ENCODE results near the gene AKR1E2.

The AKR1E2 gene

DNA sequence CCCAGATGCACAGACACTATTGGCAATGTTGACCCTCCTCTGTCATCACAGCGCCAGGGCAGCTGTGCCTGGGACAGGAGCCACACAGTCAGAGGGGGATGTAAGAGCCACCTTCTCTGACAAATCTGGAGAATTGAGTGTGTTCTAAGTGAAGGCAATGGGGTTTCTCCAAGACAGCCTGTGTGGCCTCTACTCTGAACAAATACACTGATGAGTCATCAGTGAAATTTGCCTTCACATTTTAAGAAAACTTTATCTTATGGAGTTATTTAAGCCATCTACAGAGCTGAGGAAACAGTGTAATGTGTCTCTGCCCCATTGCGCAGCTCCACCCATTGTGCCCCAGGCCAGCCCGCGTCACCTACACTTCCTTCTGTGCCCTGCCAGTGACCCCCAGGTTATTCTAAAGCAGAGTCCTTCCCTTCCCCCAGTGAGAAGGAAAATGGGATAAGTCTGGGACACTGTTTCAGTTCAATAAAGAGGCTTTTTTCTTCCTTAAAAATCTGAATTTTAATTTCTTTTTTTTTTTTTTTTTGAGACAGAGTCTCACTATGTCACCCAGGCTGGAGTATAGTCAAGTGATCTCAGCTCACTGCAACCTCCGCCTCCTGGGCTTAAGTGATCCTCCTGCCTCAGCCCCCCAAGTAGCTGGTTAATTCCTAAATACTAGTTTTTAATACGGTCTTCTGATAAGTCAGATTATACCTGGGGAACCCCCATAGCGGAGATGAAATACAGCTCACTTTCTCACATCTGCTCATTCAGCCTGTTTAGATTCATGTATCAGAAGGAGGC, 21.8 kb downstream of the AKR1E2 start:
- TF ChIP-seq, protein P1, sequence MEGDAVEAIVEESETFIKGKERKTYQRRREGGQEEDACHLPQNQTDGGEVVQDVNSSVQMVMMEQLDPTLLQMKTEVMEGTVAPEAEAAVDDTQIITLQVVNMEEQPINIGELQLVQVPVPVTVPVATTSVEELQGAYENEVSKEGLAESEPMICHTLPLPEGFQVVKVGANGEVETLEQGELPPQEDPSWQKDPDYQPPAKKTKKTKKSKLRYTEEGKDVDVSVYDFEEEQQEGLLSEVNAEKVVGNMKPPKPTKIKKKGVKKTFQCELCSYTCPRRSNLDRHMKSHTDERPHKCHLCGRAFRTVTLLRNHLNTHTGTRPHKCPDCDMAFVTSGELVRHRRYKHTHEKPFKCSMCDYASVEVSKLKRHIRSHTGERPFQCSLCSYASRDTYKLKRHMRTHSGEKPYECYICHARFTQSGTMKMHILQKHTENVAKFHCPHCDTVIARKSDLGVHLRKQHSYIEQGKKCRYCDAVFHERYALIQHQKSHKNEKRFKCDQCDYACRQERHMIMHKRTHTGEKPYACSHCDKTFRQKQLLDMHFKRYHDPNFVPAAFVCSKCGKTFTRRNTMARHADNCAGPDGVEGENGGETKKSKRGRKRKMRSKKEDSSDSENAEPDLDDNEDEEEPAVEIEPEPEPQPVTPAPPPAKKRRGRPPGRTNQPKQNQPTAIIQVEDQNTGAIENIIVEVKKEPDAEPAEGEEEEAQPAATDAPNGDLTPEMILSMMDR (conservative IDR thresholded peaks at IDR 0.05; ENCODE audit: low read length): no peak
- peak; percentile 79 for DNase-seq (ENCODE audit: low read depth)
- H3K4me3 ChIP-seq (ENCODE audit: low read length): no peak overlapping the region

DNA sequence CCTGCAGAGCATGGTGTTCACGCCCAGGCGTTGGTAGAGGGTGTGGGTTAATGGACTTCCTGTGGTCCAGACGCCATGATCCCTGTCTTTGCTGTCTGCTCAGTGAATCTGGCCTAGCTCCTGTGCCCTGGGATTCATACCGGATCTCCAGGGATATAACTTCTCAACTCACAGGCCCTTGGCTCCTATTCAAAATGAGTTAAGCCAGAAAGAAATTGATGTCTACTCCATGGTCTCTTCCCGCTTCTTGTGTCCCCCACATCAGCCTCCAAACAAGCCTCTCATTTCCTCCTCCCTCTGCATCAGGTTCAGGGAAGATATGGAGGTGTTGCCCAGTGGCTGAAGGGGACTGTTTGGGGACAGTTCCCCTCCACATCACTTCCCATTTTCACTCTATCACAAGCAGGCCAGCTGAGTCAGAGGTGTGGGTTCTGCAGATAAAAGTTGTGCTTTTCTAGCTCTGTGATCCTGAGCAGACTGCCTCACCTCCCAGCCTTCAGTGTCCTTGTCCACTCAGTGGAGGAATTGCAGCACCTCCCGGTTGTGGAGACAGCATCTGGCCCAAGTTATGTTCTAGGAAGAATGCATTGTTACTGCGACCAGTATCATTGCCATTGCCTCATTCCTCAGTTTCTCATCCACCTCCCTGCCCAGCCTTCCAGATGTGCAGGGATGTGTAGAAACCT, 22.5 kb downstream of the AKR1E2 start:
- TF ChIP-seq, protein P1 (conservative IDR thresholded peaks at IDR 0.05; ENCODE audit: low read length): no peak
- H3K4me3 ChIP-seq (ENCODE audit: low read length): no peak overlapping the region
- DNase-seq (ENCODE audit: low read depth): peak; percentile 11

DNA sequence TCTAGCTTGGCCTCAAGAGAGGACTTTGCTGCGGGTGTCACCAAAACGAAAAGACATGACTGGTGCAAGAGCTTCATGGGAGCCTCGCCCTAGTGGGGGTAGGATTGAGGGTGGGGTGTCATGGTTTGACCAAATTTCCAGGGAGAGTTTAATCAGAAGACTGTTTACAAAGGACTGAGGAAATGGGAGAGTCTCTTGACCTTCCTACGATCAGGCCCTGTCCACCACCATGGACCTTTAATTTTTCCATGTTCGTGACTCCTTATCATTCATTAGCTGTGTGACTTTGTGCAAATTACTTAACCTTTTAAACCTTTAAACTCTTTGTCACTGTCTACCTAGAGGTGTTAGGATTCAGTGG, 23.0 kb downstream of the AKR1E2 start:
- no peak for DNase-seq (ENCODE audit: low read depth)
- TF ChIP-seq, protein P1 (conservative IDR thresholded peaks at IDR 0.05; ENCODE audit: low read length): no peak
- no peak overlapping the region for H3K4me3 ChIP-seq (ENCODE audit: low read length)

DNA sequence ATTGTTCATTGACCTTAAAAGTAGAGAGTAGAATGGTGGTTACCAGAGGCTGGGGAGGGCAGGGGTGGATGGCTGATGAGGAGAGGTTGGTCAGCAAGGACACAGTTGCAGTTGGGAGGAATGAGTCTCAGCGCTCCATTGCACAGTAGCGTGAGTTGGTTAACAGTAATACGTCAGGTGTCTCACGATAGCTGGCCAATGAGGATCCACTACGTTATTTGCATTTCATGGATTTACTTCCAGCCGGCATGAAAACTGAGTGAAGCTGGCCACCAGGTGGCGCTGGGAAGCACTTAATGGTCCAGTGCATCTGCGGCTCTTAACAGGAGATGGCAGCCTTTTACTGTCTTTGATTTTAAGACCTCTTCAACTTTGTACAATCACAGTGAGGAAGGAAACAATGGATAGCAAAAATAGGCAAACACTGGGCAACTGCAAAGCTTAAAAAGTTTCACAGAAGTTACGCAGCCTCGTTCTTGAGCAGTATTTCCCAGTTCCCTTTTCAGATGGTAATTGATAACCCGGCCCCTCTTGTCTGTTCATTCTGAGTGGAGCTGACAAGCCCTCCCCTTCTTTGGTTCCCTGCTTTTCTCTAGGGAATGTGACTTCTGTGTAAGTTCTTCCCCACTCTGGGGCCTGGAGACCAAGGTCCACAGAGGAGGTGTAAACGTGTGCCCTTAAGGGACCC, 23.7 kb downstream of the AKR1E2 start:
- H3K4me3 ChIP-seq (ENCODE audit: low read length): no peak overlapping the region
- DNase-seq (ENCODE audit: low read depth): peak; percentile 93
- TF ChIP-seq, protein P1 (conservative IDR thresholded peaks at IDR 0.05; ENCODE audit: low read length): peak; percentile 100

DNA sequence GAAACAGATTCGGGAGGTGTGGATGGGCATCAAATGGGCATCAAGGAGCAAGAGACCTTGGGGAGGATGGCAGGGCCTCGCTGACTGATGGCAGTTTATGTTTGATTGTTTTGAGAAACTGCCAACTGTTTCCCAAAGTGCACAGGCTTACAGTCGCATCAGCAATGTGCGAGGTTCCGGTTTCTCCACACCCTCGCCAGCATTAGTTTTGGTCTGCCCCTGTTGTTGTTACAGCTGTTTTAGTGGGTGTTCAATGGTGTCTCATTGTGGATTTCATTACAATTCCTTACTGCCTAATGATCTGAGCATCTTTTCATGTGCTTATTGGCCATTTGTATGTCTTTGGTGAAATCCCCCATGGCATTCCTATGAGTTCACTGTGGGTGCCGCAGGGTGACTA, 24.4 kb downstream of the AKR1E2 start:
- DNase-seq (ENCODE audit: low read depth): no peak
- TF ChIP-seq, protein P1 (conservative IDR thresholded peaks at IDR 0.05; ENCODE audit: low read length): no peak
- no peak overlapping the region for H3K4me3 ChIP-seq (ENCODE audit: low read length)

DNA sequence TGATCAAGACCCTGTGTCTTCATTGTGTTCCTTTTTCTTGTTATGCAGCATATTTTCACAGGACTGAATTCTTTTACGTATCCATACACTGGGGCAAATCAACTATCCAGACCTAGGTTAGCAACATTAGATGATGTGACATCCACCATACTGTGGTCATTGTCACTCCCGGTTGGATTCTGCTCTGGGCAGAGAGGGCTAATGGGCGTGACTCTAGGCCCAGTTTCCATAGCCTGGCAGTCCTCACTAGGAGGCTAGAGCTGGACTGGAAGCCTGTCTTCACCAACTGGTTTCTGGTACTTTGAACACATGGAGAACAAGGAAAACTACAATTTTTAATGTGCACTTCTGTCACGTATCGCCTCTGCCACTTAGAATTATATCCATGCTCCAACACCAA, 25.2 kb downstream of the AKR1E2 start:
- TF ChIP-seq, protein P1 (conservative IDR thresholded peaks at IDR 0.05; ENCODE audit: low read length): no peak
- H3K4me3 ChIP-seq (ENCODE audit: low read length): no peak overlapping the region

More for the DNA sequence above, 25.2 kb downstream of the AKR1E2 start:
- no peak for DNase-seq (ENCODE audit: low read depth)

Measured in AG10803 (cell line).